SK-N-MC (cell line): ENCODE data around the gene PGLYRP1.

Source experiments
- DNase-seq: peaks from one replicate; pipeline ENCODE4 v3.0.0-alpha.2; 2011; ENCODE audit warnings: low read depth, low spot score
- H3K27ac ChIP-seq: fragments of 200-600 bp; sonication (generic); 2 replicates; pipeline ENCODE4 v1.5.1; 2016; ENCODE audit warnings: mixed run types
- H3K36me3 ChIP-seq: fragments of 200-600 bp; sonication (generic); 2 replicates; pipeline ENCODE4 v1.6.1; 2017; ENCODE audit warnings: antibody characterized with exemption, low read length, mixed read lengths; ENCODE audit not compliant: insufficient read depth
- H3K4me3 ChIP-seq: fragments of 200-600 bp; sonication (generic); 2 replicates; pipeline ENCODE4 v1.5.1; 2016
- H3K9ac ChIP-seq: fragments of 200-600 bp; sonication (generic); 2 replicates; pipeline ENCODE4 v1.8.0; 2017; ENCODE audit warnings: mixed run types, mixed read lengths; ENCODE audit not compliant: insufficient read length
- H3K9me3 ChIP-seq: fragments of 200-600 bp; sonication (generic); 2 replicates; pipeline ENCODE4 v1.6.1; 2017; ENCODE audit warnings: low read depth, mild to moderate bottlenecking, antibody characterized with exemption, low read length, moderate library complexity, mixed read lengths
- EZH2 ChIP-seq: fragments of 200-600 bp; sonication (generic); IDR thresholded peaks from one replicate; pipeline ENCODE4 v1.6.1; 2017; ENCODE audit warnings: antibody characterized with exemption
- FOXP2 ChIP-seq: optimal IDR thresholded peaks from 2 replicates; pipeline ENCODE3; 2011; ENCODE audit warnings: mild to moderate bottlenecking, moderate library complexity; ENCODE audit not compliant: insufficient read depth; ENCODE audit errors: extremely low read length, control extremely low read depth
- POLR2AphosphoS5 ChIP-seq: IDR thresholded peaks from 2 replicates; pipeline ENCODE4 v1.6.1; 2012; ENCODE audit warnings: mild to moderate bottlenecking, low read depth, low read length, borderline replicate concordance

Gene PGLYRP1

GRCh38 chr19:45972081-45972946 is 50.5 kb downstream of the PGLYRP1 start:
- Histone ChIP-seq H3K36me3 (no peaks in the 10 kb centered on the region), H3K4me3 (no peak overlapping the region), H3K9me3 (no peaks in the 10 kb centered on the region), H3K27ac (no peak overlapping the region), H3K9ac (no peak overlapping the region)
- DNase-seq: no peak
- TF ChIP-seq FOXP2 (no peak), EZH2 (no peak), POLR2AphosphoS5 (no peak)

DNA sequence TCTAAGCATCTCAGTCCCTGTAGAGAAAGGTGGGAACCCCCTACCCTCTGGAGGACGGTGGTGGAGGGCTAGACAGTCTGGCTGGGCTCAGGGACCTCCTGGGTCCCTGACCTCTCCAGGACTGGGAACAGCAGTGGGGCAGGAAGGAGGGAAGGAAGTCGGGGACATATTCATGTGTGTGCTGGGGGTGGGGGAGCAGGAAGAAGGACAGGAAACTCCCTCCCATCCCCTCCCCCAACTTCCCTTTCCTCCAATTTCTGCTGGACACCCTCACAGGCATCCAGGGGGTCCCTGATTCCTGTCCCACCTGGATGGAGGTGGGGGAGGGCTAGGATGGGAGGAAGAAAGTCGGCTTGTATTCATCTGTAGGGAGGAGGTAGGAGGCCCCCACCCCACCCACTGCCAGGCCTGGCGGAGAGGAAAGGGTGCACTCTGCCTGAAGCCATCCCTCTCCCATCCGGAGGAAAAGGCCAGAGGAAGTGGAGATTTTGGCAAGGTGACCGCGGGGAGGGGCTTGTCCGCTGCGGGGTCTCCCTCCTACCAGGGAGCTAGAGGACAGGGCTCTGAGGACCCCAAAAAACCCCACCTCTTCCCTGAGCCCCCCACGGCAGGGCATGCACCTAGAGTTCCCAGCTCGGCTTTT is 51.5 kb downstream of the PGLYRP1 start:
- H3K4me3 ChIP-seq: no peak overlapping the region
- no peak overlapping the region for H3K27ac ChIP-seq
- no peak for DNase-seq
- no peak overlapping the region for H3K9ac ChIP-seq
- TF ChIP-seq FOXP2: no peak
- TF ChIP-seq EZH2: no peak
- TF ChIP-seq POLR2AphosphoS5: no peak
- H3K36me3 ChIP-seq: no peaks in the 10 kb centered on the region
- H3K9me3 ChIP-seq: no peaks in the 10 kb centered on the region

GRCh38 chr19:45969676-45970075 is 53.2 kb downstream of the PGLYRP1 start:
- Histone ChIP-seq H3K27ac (no peak overlapping the region), H3K36me3 (no peaks in the 10 kb centered on the region), H3K9me3 (no peaks in the 10 kb centered on the region), H3K4me3 (no peak overlapping the region), H3K9ac (no peak overlapping the region)
- TF ChIP-seq FOXP2 (no peak), POLR2AphosphoS5 (no peak), EZH2 (no peak)
- DNase-seq: no peak
